RCC 7860 (cell line): Measurements from ENCODE around the gene SLC35E3.

Source experiments
- DNase-seq: peaks from one replicate; pipeline ENCODE4 v3.0.0-alpha.2; 2015; ENCODE audit warnings: low spot score
- FAIRE-seq: peaks from 2 replicates; lab custom pipeline; 2012; peaks lifted over from hg19 to GRCh38; lab: Jason Lieb, UNC

Gene SLC35E3

GRCh38 chr12:68745904-68746571 lies at the start of gene SLC35E3:
Gene SLC35E3, plus strand, starts transcription at chr12:68746176. Its CDS starts 202 bp downstream, at chr12:68746378.
- no peak for FAIRE-seq
- peak; percentile 78 for DNase-seq

DNA sequence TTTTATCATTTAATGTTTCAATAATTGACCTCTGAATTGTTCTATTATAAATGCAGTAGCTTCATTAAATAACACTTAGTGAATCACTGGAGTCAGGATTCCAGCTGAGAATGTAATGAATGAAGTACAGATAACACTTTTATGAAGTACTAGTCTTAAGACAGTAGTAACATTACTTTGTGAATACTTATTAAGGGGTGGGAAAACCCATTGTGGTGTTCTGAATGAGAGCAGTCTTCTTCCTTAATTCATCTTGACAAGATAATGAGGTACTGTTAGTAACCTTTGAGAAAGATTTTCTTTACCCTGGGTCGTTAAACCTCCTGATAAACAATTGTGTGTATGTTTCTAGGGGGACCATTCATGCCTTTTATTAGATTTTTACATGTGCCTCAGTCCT lies 46.5 kb upstream of the SLC35E3 start:
- FAIRE-seq (no peak), DNase-seq (no peak)

GRCh38 chr12:68727776-68728175 lies 18.2 kb upstream of the SLC35E3 start:
- no peak for FAIRE-seq
- no peak for DNase-seq

DNA sequence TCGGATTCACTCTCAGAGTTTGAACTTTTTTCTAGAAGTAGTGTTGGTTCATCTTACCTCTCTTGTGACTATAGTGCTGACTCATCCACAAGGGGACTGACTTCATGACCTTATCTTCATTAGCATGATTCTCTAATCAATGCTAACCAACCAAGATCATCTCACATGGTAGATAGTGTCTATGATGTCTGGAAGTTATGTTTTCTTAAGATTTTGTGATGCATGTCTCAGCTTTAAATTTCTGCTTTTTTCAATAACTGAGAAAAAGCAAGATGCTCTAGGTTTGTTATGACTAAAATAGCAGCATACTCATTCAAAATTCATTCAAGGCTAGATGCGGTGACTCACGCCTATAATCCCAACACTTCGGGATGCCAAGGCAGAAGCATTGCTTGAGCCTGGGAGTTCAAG lies 12.3 kb upstream of the SLC35E3 start:
- FAIRE-seq (no peak), DNase-seq (no peak)

DNA sequence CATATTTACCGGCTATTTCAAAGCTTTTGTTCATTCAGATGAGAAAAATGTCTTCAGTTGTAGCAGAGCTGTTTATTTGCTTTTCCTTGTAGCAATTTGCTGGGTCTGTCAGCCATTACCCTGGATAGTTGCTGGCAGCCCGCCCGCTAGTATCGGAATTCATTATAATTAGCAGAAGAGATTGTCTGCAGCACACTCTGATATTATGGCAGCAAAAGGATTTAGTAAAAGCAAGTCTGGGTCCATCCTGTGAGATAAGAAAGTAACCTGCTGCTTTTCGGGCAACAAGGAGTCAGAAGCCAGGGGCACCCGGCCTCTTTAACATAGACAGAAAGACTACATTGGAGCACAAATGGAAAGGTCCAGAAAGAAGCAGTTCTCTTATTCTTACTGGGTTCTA lies 6.1 kb upstream of the SLC35E3 start:
- no peak for DNase-seq

GRCh38 chr12:68743356-68743755 lies 2.6 kb upstream of the SLC35E3 start:
- DNase-seq (no peak), FAIRE-seq (no peak)

More for the DNA sequence above, 6.1 kb upstream of the SLC35E3 start:
- FAIRE-seq: no peak

DNA sequence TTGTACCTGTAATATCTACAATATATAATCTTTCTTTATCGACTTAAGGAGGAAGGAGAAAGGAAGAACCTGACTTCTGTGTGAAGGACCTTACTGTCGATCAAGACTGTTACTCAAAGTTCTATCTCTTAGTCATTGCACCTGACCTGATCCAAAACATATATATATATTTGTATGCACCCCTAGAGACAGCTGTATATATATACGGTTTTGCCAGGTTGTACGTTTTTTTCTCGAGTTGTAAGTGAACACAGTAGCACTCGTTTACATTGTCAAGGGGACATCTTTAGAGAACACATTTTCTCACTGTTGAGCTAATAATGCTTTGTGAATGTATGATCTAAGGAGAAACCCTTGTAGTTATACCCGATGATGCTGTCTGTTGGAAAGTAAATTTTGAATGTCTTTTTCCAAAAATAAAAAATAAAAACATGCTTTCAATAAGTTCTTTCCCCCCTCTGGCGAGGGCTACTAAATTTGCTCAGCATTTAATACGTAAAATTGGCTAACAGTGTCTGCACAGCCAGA lies 536 bp upstream of the SLC35E3 start:
- no peak for FAIRE-seq
- no peak for DNase-seq

- no peak for FAIRE-seq
- DNase-seq: peak; percentile 29
These were observed 700 bp downstream of the SLC35E3 start for GRCh38 chr12:68746572-68747180.

DNA sequence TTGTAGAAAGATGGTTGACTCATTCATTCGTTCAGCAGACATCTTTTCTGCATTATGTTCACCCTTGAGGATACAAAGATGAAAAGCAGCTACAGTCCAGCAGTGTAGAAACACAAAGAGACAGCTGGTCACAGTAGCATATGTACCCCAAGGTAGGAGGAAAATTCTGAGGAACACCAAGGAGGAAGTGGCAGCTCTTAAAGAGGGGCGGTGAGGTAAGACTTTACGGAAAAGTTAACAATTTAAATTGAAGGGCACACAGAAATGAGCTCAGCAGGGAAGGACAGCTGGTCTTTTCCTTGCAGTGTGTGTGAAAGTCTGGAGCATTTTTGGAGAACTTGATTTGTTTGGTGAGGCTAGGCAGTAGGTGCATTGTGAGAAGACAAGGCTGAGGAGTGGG lies 3.5 kb downstream of the SLC35E3 start:
- DNase-seq (no peak), FAIRE-seq (no peak)

GRCh38 chr12:68749861-68750260 lies 3.9 kb downstream of the SLC35E3 start:
- DNase-seq (no peak), FAIRE-seq (no peak)

DNA sequence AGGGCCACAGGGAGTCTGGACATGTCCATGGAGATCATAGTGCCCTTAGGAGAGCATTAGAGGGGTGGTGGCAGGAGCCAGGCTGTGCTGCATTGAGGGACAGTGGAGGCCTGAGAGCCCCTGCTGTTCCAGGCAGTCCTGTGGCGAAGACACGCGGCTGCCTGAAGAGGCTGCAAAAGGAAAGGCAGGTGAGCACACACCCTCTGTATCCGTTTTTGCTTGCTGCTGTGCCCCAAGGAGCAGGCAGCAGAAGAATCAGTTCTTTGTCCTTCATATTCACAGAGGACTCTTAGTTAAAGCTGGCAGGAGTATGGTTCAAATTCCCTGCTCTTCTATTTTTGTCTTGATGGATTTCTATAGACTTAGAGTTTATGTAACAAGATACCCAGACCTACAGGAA lies 4.5 kb downstream of the SLC35E3 start:
- FAIRE-seq: no peak
- DNase-seq: no peak

GRCh38 chr12:68755536-68756243 lies 9.7 kb downstream of the SLC35E3 start:
- FAIRE-seq (no peak), DNase-seq (no peak)

DNA sequence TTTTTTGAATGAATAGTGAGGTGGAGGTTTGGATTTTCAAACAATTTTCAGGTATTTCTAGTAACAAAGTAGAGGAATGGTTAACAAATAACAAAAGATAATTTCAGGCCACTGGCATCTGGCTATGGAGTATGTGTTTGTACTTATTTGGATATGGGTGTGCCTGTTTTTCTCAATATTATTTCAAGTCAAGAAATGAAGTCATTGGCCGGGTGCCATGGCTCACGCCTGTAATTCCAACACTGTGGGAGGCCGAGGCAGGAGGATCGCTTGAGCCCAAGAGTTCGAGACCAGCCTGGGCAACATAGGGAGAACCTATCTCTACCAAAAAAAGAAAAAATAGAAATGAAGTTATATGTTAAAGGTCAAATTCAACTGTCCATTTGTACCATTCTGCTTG lies 13.9 kb downstream of the SLC35E3 start:
- DNase-seq (no peak), FAIRE-seq (no peak)

GRCh38 chr12:68760806-68761441 lies 14.9 kb downstream of the SLC35E3 start:
- DNase-seq (no peak), FAIRE-seq (no peak)

DNA sequence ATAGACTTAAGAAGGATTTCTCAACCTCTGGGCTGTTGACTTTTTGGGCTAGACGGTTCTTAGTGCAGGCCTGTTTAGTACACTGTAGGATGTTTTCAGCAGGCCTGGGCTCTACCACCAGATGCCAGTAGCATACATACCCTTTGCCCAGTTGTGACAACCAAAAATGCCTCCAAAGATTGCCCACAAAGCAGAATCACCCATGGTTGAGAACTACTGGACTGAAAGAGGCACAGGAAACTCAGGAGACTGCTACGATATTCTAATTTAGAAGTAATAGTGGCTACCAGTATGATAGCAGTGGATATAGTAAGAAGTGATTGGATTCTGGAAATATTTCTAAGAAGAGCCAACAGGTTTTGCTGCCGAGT lies 15.5 kb downstream of the SLC35E3 start:
- no peak for DNase-seq
- FAIRE-seq: no peak

- FAIRE-seq: no peak
- no peak for DNase-seq
These were observed 16.1 kb downstream of the SLC35E3 start for GRCh38 chr12:68761901-68762630.

DNA sequence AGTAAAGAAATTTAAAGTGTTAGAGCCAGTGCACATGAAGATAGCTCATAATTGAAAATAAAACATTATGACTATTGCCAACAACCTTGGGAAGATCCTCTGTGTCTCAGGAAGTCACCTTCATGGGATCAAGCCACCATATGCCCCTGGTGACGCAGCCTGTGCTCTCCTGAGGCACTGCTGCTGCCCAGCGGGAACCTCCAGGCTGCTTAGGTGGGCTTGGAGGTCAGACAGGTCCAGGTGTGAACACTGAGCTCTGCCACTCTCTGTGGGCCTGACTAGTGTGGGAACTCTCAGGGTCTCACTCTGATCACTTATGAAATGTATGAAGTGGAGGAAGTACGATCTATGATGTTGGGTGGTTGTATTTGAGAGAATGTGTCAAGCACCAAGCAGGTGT lies 16.7 kb downstream of the SLC35E3 start:
- no peak for DNase-seq
- no peak for FAIRE-seq

DNA sequence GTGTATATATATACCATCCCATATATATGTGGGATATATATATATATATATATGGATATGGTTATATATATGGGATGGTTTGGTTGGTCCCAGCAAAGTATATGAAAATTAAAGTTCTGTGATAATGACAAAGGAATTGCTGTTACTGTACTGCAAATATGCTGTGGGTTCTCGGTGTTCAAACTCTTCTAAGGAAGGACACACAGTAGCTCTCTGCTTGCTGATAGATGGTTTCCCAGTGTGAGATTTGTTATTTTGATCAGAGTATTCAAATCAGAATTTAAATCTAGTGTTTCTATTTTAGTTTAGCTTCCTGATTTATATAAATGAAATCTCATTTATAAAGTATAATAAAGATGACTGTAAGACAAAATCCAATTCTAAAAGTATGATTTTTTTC lies 19.7 kb downstream of the SLC35E3 start:
- FAIRE-seq: no peak
- DNase-seq: no peak

GRCh38 chr12:68766646-68767045 lies 20.7 kb downstream of the SLC35E3 start:
- DNase-seq: no peak
- no peak for FAIRE-seq

DNA sequence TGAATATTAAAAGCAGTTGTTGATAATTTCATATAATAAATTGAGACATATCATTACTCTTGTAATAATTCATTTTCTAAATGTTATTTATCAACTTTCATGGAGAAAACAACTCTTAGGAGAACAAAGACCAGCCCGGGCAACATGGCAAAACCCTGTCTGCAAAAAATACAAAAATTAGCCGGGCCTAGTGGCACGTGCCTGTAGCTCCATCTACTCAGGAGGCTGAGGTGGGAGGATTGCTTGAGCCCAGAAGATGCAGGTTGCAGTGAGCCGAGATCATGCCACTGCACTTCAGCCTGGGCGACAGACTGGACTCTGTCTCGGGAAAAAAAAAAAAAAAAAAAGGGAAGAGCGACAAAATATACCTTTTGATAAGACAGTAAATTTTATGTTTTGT lies 21.2 kb downstream of the SLC35E3 start:
- FAIRE-seq (no peak), DNase-seq (no peak)

DNA sequence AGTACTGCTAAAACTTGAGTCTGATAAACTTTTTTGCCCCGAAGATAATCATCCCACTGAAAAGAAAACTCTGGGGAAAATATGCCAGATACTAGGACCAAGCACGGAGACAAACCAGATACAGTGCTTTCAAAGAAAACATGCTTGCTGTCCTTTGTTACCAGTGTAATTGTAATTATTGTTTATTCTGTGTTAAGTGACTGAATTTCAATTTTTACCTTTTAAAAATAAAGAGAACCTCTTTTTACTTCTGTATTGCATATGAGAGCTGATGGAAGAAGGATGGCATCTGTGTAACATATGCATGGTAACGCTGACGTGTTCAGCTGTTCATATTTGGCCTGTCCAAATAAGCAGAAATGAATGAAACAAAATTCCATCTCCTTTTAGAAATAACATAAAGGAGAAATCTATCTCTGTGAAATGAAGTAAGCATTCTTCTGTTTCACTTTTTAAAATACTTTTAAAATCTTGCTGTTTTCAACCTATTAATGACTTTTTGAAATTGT lies 22.5 kb downstream of the SLC35E3 start:
- no peak for DNase-seq
- FAIRE-seq: no peak
